Cerebellar nuclear complex (tissue), 1 donor: ENCODE measurements around the gene PTGS1.
"Not testable (repeated sequence)": the region's sequence is repeated elsewhere in the genome, so short reads cannot be mapped to it uniquely, and the experiment has no call there.

Experiments
- DNase-seq, 2 experiments: peaks; one replicate each; lab custom pipeline; 2025; lab: John Stamatoyannopoulos, UW

The PTGS1 gene

GRCh38 chr9:122370869-122371755 lies at the start of gene PTGS1:
TSS of gene PTGS1 (plus strand) at chr9:122371024. CDS start at chr9:122371085, 61 bp downstream.
- no peak for DNase-seq

- DNase-seq: no peak
These were observed 48.3 kb upstream of the PTGS1 start for GRCh38 chr9:122322553-122322952.

GRCh38 chr9:122324665-122325064 lies 46.2 kb upstream of the PTGS1 start:
- DNase-seq: not testable (repeated sequence)

GRCh38 chr9:122325124-122325523 lies 45.7 kb upstream of the PTGS1 start:
- no peak for DNase-seq

- no peak for DNase-seq
These were observed 43.6 kb upstream of the PTGS1 start for GRCh38 chr9:122327175-122327574.

DNA sequence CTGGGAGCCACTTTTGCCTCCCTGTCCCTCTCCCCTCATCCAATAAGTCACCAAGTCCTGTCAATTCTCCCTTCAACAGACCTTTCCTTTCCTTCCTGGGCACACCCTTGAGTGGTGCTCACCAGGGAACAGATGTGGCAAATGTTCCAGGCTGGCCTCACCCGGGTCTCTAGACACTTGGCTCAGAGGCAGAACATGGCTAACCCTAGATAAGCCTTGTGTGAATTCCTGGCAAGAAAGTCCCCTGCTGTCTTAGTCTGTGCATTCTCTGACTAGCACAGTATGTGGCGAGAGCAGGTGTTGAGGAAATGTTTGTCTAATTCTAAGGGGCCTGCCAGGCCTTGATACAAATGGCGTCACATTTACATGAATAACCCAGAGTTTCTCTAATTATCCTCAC lies 41.2 kb upstream of the PTGS1 start:
- DNase-seq: no peak

- DNase-seq: not testable (repeated sequence)
These were observed 40.4 kb upstream of the PTGS1 start for GRCh38 chr9:122330466-122330865.

DNA sequence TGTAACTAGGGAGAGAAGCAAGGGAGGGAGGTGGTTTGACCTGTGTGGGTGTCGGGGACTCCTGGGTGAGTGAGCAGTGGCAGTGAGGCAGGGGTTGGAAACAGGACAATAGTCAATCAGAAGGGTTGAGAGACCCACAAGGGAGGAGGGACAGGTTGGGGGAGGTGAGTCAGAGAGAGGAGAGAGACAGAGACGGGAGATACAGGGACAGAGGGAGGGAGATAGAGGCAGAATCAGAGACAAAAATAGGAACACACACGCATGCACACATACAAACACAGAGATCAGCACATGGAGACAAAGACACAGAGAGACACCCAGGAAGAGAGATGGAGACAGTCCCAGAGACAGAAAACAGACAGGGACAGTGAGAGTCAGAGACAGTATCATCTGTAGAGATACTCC lies 39.3 kb upstream of the PTGS1 start:
- DNase-seq: no peak

DNA sequence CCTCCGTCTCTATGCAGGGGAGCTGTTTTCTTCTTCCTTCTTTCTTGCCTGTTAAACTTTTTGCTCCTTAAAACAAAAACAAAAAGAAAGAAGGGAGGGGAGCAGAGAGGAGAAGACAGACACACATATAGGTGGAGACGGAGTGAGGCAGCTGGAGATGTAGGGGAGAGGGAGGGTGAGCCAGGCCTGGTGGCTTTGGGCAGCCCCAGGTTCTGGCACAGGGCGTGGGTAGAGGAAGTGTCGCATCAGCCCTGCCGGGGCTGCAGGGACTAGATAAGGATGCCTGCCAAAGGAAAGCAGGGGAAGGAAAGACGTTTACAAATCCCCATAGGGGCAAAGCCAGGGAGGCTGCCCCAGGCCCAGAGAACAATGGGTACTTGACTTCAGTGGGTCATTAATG lies 38.7 kb upstream of the PTGS1 start:
- DNase-seq: no peak

DNA sequence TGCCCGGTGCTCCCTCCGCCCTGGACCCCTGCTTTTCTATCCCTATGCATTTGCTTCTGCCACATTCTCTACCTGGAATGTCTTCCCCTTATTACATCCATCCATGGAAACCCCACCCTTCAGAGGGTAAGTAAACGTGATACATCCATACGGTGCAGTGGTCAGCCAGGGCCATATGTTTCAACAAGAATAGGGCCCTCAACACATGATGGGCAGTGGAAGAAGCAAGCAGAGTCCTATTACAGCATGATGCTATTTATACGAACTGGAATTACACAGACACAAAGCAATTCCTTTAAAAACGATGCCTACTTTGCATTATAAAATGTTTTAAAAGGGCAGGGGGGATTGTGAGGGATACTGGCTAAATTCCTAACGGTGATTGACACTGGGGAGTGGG lies 38.2 kb upstream of the PTGS1 start:
- DNase-seq: no peak

- no peak for DNase-seq
These were observed 37.5 kb upstream of the PTGS1 start for GRCh38 chr9:122333169-122333808.

DNA sequence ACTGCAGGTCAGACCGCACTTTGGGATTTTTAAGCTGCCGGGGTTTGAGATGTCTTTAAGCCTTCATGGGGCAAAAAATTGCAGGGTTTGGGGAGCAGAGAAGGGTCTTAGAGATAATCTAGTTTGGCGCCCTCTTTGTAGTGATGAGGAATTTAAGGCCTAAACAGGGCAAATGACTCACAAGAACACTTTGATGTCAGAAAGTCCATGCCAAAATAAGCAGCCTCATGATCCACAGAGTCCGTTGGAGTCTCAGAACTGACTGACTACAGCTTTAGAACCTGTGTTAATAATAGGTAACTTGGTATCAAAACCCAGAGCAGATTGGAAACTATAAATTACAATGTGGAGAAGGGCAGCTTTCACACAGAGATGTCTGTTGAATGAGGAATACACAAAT lies 35.9 kb upstream of the PTGS1 start:
- DNase-seq: no peak

DNA sequence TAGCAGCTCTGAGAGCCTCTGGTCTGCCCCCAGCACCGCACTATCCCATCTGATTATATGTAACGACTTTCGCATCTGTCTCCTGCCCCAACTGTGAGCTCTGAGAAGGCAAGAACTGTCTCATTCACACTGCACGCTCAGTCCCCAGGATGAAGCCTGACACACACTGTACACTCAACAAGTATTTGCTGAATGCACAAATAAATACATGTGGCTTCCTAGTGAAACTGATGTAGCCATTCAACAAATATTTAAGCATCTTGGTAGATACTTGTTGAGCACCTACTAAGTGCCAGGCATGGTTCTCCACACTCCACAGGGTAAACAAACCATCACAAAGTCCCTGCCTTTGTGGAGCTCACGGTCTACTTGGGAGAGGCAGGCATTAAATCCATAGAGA lies 34.6 kb upstream of the PTGS1 start:
- no peak for DNase-seq

DNA sequence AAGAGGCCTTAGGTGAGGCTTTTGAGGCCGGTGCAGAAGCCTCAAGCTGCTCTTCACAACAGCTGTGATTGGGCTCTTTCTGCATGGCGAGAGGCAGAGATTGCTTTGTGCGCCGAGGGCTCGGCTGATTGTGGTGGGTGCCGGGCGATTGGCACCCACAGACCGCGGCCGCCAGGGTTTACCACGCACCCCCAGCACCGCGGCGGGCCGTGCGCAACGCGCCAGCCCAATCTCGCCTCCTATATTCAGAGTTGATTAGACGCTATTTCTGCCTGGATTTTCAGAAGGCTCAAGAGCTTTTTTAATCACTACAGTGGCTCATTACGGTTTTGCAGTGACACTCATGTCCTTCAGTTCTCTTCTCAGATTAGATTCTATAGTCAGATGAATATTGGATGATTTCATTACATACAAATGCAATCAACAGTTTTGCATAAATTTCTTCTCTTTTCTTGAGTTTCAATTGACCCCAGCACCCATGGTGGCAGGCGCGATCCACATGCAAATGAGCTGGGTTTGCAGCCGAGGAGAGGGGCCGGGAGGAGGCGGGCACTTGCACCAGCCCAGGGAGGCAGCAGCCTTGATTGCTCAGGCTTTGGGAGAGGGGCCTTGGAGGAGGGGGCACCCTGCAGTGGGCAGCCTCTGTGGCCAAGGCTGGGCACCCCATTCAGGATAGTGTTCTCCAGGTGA lies 33.8 kb upstream of the PTGS1 start:
- DNase-seq: no peak

- no peak for DNase-seq
These were observed 33.3 kb upstream of the PTGS1 start for GRCh38 chr9:122337556-122337929.

- no peak for DNase-seq
These were observed 32.3 kb upstream of the PTGS1 start for GRCh38 chr9:122338536-122338935.

DNA sequence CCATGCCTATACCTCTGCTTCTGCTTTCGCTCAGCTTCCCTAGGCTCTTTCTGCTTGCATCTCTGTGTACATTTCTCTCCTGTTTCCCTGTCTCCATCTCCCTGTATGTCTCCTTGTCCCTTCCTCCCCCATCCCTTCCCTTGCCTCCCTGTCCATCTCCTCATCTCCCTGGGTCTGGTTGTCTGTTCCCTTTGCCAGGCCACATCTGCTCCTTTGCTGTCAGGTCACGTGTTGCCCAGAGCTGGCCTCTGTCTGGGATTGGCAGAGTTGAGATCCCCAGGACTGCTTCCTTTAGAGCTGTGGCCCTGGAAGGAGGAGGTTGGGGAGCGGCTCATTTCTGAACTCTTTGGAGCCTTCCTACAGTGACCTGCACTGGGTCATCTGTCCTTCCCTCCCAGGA lies 31.8 kb upstream of the PTGS1 start:
- DNase-seq: no peak

DNA sequence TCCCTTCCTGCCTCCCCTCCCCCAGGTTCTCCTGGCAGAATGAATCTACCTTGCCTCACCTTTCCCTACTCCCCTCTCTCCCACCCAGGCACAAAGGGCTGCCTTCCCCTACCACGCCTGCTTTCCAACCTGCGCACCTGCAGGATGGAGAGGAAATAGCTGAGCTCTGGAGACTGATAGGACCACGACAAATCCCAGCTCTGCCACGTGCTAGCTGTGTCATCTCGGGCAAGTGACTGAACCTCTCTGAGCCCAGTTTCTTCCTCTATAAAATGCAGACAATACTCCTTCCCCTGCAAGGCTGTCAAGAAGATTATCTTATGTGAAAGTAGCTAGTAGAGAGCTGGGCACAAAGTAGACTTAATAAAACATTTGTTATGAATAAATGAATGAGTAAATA lies 31.2 kb upstream of the PTGS1 start:
- DNase-seq: no peak

DNA sequence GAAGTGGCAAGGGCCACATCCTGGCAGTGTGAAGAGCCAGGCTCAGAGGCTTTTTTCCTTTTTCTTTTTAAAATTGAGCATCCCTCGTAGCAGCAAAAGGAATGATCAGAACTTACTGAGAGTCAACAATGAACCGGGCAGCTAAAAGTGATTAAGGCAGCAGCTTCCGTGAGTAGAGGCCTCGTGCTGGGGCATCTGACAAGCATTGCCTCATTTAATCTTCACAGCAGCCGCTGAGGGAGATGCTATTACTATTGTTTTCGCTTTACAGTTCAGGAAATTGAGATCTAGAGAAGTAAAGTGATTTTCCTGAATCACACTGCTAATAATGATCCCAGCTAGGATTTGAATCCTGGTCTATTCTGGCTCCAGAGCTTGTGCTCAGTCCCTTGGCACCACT lies 30.7 kb upstream of the PTGS1 start:
- DNase-seq: no peak

GRCh38 chr9:122342323-122343050 lies 28.3 kb upstream of the PTGS1 start:
- DNase-seq: no peak

DNA sequence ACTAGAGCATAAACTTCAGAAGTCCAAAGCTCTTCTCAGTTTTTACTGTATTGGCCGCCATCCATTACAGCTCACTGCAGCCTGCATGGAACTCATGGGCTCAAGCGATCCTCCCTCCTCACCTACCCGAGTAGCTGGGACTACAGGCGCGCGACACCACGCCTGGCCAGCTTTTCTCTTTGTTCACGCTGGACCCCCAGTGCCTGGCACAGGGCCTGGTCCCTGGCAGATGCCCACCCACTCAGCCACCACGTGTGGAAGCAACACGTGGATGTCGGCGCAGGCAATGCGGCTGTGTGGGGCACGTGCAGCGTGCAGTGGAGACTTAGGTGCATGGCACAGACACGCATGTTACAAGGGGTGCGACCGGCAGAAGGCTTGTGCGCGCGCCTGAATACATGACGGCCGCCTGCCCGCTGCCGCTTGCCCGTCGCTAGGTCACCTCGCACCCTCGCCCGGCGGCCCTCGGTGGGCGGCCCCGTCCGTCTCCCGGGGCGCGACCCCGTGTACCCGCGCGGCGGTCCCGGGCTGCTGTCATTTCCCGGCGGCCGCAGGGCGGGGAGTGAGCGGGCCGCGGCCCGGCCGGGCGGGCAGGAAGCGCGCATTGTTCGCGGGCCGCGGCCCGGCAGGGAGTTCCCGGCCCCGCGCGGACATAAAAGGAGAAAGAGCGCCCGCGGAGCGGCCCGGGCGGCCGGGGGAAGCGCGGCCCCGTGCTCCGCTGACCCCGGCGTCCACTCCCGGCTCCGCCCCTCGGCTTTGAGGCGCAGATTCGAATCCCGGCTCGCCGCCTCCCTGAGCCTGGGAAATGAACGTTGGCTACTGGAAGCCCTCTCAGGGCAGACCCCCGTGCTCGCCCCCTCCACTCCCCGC lies 24.1 kb upstream of the PTGS1 start:
- no peak for DNase-seq
